Measurements from ENCODE around the gene SLC22A4. TPM values are rescaled to one million over a fixed set of nuclear protein-coding genes. Genes with fewer than 3 reads are reported as not detected.

SLC22A4 gene
- total RNA-seq, 1 experiment from 2014 or later: 0.72 TPM

DNA sequence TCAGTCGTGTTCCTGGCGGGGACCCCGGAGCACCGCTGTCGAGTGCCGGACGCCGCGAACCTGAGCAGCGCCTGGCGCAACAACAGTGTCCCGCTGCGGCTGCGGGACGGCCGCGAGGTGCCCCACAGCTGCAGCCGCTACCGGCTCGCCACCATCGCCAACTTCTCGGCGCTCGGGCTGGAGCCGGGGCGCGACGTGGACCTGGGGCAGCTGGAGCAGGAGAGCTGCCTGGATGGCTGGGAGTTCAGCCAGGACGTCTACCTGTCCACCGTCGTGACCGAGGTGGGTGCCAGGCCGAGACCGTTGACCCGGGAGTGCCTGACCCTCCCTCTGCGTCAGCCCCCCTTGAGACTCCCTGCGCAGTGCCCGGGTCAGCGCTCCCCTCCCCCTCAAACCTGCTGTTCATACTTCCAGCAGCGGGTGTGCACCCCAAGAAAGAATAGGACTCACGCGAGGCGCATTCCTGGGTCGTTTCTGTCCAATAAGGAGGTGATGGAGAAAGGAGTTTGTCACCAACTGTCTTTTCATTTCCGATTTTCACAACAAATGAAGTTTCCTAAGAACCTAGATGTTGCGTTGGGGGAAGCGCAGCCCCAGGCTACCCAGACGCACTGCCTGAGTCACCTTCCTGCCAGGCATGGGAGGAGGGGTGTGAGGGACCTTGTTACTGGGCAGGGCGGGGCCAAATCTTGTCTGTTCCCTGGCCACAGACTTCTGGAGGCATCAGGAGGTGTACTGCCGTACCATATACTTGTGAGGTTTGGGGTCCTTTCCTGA lies 722 bp downstream of the SLC22A4 start:
- DNase-seq: peak; percentile 64
- Histone ChIP-seq H3K79me1 (ENCODE audit: insufficient read depth, low read depth, low read length, poor library complexity, severe bottlenecking) (no peaks in the 10 kb centered on the region), H3K9ac (ENCODE audit: extremely low read depth, insufficient read length, low read length) (no peak overlapping the region), H2AK5ac (ENCODE audit: insufficient read length, low read length) (no peak overlapping the region), H2BK12ac (ENCODE audit: insufficient read length, low read depth, low read length) (no peak overlapping the region), H3K56ac (ENCODE audit: insufficient read length, low read depth, low read length) (no peak overlapping the region), H3K23ac (ENCODE audit: insufficient read length, low read depth, low read length) (no peak overlapping the region), H3T11ph (ENCODE audit: low read length) (no peak overlapping the region), H2BK120ac (ENCODE audit: low read depth, low read length, poor library complexity, severe bottlenecking) (no peak overlapping the region), H2BK20ac (ENCODE audit: low read depth, low read length, poor library complexity, severe bottlenecking) (no peak overlapping the region), H3K14ac (ENCODE audit: insufficient read depth, low read length) (no peak overlapping the region), H2AFZ (ENCODE audit: low read length) (no peak overlapping the region), H3K4me1 (ENCODE audit: insufficient read depth, low read length) (no peaks in the 10 kb centered on the region), H3K79me2 (ENCODE audit: insufficient read depth, low read length) (no peaks in the 10 kb centered on the region), H4K8ac (replicated peaks; ENCODE audit: insufficient read length, low read depth, low read length) (no peak overlapping the region), H4K91ac (ENCODE audit: insufficient read length, low read depth, low read length) (no peak overlapping the region), H3K9me3 (ENCODE audit: control insufficient read depth, low read depth, low read length) (no peaks in the 10 kb centered on the region), H2BK5ac (ENCODE audit: insufficient read length, low read length) (no peak overlapping the region), H4K5ac (ENCODE audit: insufficient read length, low read depth, low read length) (no peak overlapping the region), H3K27ac (ENCODE audit: insufficient read length, low read depth, low read length) (no peak overlapping the region), H3K18ac (ENCODE audit: insufficient read length, low read depth, low read length) (no peak overlapping the region), H3K4me2 (ENCODE audit: insufficient read depth, insufficient read length, low read length) (peak overlapping the region; percentile 80), H3K23me2 (ENCODE audit: insufficient read length, low read depth, low read length, poor library complexity, severe bottlenecking) (peaks cover 18% of the 10 kb centered on the region), H4K20me1 (ENCODE audit: control insufficient read depth, insufficient read depth, insufficient read length) (no peaks in the 10 kb centered on the region), H3K27me3 (ENCODE audit: insufficient read depth, low read length) (peaks cover 3% of the 10 kb centered on the region; the same call in 1 of the 2 replicates), H3K4ac (ENCODE audit: low read depth, low read length) (no peak overlapping the region), H2BK15ac (ENCODE audit: low read depth, low read length) (no peak overlapping the region)
- Mint-ChIP-seq H3K27me3 (ENCODE audit: low read depth) (peaks cover 30% of the 10 kb centered on the region), H3K4me3 (peak overlapping the region; percentile 78 to 91), H3K9me3 (no peaks in the 10 kb centered on the region; a peak in 1 of 5 replicates), H3K27ac (no peak overlapping the region; a peak in 1 of 7 replicates), H3K36me3 (ENCODE audit: insufficient read depth in 1 of 3, low read depth in 3 of 3) (no peaks in the 10 kb centered on the region), H3K4me1 (peaks cover 20% of the 10 kb centered on the region in 2 experiments)
- WGBS (ENCODE audit: extremely low coverage, insufficient read length, low lambda C conversion rate): no CpG with 5 or more reads among the region's 50 CpGs
- TF ChIP-seq, protein P1, sequence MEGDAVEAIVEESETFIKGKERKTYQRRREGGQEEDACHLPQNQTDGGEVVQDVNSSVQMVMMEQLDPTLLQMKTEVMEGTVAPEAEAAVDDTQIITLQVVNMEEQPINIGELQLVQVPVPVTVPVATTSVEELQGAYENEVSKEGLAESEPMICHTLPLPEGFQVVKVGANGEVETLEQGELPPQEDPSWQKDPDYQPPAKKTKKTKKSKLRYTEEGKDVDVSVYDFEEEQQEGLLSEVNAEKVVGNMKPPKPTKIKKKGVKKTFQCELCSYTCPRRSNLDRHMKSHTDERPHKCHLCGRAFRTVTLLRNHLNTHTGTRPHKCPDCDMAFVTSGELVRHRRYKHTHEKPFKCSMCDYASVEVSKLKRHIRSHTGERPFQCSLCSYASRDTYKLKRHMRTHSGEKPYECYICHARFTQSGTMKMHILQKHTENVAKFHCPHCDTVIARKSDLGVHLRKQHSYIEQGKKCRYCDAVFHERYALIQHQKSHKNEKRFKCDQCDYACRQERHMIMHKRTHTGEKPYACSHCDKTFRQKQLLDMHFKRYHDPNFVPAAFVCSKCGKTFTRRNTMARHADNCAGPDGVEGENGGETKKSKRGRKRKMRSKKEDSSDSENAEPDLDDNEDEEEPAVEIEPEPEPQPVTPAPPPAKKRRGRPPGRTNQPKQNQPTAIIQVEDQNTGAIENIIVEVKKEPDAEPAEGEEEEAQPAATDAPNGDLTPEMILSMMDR (conservative IDR thresholded peaks at IDR 0.05): no peak

Measured in H9 (cell line).